NK-92 (cell line): ENCODE results near the gene TBC1D30.
"Not testable (repeated sequence)": the region's sequence is repeated elsewhere in the genome, so short reads cannot be mapped to it uniquely, and the experiment has no call there.

Experiments used
- DNase-seq: peaks from one replicate; lab custom pipeline; 2025; ENCODE audit not compliant: unreplicated experiment; lab: John Stamatoyannopoulos, UW

TBC1D30 gene

DNA sequence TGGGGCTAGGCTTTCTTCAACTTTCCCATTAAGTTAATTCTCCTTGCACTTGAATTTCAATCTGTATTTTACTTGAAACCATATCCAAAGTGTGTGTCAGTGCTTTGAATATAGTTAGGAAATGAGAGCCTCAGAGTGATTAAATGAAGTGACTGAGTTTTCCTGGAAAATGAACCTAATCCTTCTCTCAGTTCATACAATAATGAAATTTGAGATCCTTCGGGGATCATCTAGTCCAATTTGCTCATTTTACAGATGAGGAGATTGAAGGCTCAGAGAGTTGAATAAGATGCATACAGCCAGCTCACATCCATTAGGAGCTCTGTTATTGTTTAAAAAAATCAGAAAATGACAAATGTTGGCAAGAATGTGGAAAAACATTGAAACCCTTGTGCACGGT, 18.3 kb upstream of the TBC1D30 start:
- no peak for DNase-seq

DNA sequence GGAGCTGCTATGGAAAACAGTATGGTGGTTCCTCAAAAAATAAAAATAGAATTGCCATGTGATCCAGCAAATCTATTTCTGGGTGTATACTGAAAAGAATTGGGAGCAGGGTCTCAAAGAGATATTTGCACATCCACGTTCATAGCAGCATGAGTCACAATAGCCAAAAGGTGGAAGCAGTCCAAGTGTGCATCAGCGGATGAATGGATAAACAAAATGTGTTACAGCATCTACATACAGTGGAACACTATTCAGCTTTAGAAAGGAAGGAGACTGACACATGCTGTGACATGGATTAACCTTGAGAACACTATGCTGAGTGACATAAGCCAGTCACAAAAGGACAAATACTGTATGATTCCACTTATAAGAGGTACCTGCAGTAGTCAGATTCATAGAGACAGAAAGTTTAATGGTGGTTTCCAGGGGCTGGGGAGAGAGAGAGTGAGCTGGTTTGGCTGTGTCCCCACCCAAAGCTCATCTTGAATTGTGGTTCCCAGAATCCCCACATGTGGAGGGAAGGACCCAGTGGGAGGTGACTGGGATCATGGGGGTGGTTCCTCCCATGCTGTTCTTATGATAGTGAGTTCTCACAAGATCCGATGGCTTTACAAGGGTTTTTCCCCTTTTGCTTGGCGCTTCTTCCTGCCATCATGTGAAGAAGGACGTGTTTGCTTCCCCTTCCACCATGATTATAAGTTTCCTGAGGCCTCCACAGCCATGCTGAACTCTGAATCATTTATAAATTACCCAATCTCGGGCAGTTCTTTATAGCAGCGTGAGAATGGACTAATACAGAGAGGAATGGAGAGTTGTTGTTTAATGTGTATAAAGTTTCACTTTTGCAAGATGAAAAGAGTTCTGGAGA, 17.6 kb upstream of the TBC1D30 start:
- no peak for DNase-seq

DNA sequence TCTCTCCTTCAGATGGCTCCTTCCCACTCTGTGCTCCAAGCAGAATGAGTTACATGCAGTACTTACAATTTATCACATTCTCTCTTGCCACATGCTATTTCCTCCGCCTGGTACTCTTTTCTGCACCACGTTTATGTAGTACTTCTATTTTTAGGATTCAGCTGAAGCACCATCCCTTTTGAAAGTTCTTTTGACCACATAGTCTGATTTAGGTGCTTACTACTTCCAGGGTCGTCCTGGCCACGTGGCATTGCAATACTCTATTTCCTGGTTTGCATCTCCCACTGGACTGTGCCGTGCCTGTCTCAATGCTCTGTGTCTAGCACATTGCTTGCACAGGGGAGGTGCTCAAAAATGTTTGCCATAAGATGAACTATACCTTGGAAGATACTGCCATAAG, 16.3 kb upstream of the TBC1D30 start:
- no peak for DNase-seq

DNA sequence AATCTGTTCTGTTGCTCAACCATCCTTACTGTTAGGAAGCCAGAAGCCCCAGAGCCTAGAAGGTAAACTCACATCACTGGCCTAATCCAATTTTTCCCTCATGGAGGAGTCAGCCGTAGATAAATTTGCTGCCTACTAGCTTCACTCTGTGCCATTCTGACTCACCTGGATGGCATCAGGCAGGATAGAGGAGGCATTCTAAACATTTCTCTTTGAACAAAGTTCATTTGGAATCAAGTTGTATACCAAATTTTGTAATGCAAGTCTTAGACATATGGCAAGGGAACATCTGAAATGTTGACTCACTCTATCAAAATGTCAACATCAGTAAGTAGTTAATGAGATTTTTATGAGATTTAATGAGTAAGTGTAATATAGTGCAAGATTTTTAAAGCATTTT, 13.6 kb upstream of the TBC1D30 start:
- no peak for DNase-seq

DNA sequence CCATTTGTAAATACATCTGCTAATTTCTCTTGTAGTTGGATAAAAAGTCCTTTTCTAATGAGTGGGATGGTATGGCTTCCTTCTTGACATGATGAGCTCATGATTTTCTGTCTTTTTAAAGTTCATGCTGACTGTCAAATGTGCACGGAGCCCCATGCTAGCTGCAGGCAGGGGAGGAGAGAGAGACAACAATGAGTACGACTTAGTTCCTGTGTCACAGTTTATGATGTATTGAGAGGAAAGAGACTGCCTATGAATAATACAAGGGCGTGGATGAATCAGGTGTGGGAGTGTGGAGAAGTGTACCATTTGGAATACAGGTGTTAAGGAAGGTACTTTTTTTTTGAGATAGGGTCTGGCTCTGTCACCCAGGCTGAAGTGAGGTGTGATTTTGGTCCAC, 10.7 kb upstream of the TBC1D30 start:
- no peak for DNase-seq

DNA sequence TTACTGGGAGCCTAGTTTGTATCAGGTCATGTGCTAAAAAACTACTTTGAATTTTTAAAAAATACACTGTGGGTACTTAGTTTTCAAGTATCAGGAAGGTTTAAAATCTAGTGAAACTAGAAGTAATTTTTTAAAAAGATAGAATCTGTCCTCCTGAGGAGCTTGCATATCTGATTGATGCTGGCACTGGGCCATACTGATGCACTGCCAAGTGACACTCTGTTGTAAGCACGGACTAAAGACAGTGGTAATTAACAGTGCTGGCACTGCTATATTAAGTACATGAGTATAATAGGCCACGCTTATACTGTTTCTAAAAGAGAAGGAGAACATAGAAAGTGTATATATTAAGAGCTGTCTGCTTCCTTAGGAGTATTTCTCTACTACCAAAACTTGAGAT, 10.0 kb upstream of the TBC1D30 start:
- DNase-seq, result no peak

DNA sequence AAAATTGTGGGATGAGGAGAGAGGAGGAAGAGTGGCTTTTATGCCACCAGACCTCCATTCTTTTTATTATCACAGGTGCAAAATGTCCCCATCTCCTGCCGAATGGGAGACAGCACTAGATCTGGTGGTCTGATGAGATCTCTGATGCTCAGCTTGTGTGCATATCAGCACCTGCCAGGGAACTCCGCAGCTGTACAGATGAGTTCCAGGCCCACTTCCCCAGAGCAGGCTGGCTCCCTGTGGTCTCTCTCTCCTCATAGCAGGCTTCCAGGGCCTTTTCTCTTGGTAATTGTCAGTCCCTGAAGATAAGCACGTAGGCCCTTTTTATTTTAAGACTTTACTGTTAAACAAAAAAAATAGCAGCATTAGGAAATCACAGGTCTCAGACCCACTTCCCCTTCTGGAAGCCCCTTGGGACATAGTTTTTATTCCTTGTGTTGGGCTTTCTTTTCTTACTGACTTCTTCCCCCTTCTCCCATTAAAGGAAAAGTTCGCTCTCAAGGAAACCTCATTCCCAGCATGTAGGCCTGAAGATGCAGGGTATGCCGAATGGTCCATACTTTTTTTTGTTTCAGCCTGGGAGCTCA, 4.5 kb upstream of the TBC1D30 start:
- no peak for DNase-seq

DNA sequence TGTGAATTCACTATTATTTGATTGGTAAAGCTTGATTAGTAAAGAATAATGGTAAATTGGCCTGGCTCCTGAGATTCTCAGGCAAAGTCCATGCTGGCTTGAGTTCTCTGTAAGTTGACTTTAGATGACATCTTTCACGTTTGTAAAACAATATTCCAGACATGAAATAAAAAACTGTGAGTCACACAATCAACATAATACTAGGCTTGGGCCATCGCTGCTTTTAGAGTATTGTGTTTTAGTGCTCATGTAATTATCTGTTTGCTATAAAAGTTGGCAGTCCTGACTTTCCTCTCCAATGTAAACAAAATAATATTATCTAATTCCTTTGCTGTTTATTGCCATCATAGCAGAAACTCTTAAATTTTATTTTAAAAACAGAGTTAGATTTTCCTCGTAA, 3.9 kb upstream of the TBC1D30 start:
- no peak for DNase-seq

DNA sequence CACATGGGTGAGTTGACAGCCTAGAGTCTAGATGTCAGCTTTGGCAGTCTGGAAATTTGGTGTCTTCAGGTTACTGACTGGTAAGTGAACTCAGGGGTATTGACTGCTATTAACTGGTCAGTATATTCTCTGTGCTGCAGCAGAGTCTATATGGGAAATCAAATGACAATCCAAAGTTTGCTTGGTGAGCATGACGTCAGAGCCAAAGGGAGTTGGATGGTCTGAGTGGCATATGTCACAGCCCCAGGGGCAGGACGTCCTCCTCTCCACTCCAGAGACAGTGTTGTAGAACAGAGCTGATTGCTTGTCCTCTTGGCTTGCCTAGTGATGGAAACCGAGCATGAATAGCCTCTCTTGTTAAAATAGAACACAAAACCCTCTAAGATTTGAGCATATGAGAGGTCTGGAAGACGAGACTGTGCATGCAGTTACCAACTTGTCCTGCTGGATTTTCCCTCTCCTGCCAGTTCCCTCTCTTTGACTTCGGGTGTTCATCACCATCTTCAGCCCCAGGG, 3.3 kb upstream of the TBC1D30 start:
- DNase-seq, result no peak

DNA sequence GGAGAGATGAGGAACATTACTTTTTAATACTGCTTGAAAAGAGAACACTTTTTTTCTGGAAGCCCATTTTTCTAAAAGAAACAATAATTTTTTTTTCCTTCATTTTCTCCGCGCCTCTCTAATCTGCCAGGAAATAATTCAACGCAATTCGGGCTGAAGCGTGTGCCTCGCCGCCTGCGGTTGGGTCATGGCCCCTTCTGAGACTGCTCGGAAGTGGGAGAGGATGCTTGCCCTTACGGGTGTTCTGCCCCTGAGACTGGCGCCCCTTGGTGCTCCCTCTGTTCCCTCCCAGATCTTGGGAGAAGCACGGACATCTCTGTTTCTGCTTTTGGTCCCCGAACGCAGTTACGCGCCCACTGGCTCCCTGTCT, 332 bp upstream of the TBC1D30 start:
- DNase-seq, result no peak

DNA sequence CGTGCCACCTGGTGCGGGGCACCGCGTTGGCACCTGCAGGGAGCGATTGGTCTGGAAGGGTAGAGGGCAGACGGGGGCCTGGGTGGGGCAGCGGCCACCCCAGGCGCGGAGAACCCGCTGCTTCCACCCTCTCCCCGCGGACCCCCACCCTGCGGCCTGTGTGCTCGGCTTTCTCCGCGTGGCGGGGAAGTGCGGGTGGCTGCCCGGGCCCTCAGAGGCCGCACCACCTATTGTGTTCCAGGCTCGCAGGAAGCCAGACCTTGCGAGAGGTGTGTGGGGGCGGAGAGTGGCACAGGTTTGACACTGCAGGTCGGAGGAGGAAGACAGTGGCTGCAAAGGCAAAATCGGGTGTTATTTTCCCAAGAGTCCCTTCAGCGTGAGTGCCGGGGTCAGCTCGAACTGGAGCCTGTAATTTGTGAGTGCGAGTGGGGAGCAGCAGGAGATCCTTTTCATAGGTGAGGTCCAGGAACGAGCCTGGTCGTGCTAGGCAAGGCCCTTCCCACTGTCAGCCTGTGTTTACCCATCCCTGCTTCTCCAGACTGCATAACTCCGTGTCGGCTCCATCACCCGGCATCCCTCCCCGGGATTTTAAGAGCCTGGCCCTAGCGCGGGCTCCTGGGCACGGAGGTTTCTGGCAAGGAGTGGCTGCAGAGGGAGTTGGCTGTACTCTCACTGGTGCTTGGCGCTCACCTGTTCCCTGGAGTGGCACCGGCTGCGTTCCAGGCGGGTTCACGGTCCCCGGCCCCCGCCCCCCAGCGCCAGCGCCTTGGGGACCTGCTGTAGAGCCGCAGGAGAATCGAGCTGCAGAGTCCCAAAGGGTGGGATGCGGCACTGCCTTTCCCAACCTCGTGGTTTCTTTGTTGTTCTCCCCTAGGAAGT, 935 bp downstream of the TBC1D30 start:
- no peak for DNase-seq

DNA sequence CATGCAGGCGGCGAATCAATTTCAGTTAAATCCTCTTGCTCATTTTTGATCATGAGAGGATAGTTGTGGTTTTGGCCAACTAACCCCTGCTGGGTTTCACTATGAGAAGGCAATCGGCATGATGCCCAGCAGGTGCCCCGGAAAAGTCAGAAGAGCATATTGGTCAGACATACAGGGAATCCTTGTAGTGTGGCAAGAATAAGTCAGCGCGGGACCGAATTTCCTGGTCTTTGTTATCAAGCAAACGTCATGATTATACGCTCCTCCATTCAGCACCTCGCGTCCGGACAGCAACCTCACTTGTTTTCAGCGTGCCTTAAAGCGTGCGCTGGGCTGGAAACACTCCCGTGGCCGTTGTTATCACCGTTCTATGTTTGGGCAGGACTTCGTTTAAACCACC, 1.8 kb downstream of the TBC1D30 start:
- no peak for DNase-seq

DNA sequence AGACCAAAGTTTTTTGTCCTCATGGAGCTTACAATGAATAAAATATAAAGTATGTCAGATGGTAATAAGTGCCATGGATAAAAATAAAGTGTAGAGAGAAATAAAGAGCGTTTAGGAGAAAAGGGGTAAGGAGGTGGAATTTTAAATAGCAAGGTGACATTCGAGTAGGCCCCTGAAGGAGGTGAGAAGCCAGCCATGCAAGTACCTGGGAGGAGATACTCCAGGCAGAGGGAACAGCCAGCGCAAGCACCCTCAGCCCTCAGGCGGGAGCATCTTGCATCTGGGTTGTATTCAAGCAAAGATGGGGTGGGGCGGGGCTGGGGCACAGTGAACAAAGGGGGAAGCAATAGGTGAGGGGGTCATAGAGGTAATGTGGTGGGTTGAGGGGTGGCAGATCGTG, 4.3 kb downstream of the TBC1D30 start:
- DNase-seq, result no peak

DNA sequence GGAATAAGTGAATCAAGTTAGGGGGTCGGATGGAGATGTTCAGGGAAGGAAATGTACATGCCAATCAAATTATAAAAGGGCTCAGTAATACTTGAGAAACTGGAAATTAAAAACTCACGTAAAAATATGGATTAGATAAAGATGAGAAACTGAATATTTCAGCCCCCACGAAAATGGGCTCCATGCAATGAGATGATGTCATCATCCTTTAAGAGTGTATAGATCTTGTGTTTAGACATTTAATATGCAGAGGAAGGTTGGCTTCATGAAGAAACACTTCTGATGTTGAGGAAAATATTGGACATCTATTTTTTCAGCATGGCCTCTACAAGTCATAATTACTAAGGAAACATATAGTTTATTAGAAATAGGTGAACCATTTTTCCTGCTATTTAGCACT, 9.5 kb downstream of the TBC1D30 start:
- DNase-seq, result no peak

DNA sequence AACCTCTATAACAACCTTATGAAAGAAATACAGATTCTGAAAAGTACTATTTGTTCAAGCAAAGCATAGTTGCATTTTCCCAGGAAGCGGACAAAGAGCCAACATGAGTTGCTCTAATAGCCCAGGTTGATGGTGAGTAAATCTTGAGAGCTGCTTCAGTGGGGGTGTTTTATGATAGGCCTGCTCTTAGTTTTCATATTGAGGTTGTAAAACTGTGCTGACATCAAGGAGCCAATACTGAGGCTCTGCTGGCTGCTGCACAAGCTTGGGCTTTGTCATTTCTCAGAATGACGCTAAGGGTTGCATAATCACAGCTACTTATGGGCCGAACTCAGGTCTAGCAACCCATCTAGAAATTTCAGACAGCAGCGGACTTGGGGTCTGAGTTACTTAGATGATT, 11.5 kb downstream of the TBC1D30 start:
- DNase-seq, result no peak

DNA sequence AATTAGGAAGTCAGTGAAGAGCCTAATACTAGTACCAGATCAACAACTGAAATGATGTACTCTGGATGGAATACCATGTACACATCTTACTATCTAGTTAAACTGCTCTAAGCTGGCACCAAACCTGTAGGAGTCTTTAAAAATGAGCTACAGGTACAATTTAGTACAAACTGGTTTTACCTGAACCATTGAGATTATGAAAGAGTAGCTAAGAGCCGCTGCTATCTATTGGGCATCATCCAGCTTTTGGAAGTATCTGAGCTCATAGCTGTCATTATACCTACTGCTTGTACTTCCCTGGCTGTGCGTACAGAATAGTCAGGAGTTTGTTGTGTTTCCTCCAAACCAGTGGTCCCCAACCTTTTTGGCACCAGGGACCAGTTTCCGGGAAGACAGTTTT, 12.4 kb downstream of the TBC1D30 start:
- no peak for DNase-seq

DNA sequence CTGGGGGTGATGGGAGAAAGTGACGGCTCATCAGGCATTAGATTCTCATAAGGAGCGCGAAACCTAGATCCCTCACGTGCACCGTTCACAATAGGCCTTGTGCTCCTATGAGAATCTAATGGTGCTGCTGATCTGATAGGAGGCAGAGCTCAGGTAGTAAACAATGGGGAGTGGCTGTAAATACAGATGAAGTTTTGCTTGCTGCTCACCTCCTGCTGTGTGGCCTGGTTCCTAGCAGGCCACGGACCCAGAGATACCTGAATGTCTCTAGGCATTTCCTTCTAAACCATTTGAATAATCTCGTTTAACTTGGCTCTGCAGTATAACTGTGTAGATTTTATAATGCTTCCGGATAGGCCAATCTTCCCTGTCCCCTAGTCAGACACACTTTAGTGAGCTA, 13.0 kb downstream of the TBC1D30 start:
- DNase-seq, result no peak

DNA sequence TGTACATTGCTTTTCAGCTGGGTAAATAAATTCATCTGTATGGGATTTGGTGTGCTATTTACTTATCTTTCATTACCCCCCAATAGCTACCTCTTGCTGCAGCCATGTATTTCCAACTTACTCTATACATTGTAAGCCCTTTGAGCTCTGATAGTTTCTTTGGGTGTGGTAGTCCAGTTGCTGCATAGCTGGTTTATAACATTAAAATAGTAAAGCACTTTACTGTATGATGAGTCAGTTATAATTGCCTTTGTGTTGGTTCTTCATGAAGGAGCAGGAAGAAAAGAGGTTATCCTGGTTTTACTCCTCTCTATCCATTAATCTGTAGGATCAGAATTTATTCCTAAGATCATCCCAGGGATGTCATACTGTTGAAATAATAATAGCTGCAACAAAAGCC, 15.7 kb downstream of the TBC1D30 start:
- DNase-seq, result no peak

DNA sequence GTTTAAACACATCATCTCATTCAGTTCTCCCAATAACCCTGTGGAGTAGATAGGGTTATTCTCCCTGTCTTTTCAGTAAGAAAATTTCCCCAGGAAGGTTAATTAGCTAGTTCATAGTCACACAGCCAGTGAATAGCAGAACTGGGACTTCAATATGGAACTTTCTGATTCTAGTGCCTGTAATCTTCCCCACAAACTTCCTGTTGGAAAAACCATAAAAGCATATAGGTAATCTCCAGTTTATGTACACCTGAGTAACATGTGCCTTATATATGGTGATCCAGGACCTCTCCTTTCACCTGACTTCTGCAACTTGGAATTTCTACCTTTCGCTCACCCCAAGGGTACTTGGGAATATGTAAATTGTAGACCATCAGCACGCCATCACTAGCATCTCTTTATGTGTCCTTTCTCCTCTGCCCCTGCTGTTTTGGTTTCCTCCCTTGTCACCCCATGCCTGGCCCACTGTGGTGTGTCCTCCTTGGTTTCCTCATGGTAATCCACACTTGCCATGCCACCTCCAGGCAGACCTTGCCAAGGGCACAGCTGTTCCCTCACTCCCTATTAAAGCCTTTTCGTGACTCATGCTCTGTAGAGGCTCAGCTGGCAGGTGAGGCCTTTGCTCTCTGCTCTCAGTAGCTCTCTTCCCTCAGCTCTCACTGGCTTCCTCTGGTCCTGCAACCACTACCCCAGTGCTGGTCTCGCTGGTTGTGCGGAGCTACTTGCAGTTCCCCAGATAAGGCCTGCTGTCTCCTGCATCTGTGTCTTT, 16.7 kb downstream of the TBC1D30 start:
- DNase-seq, result no peak

DNA sequence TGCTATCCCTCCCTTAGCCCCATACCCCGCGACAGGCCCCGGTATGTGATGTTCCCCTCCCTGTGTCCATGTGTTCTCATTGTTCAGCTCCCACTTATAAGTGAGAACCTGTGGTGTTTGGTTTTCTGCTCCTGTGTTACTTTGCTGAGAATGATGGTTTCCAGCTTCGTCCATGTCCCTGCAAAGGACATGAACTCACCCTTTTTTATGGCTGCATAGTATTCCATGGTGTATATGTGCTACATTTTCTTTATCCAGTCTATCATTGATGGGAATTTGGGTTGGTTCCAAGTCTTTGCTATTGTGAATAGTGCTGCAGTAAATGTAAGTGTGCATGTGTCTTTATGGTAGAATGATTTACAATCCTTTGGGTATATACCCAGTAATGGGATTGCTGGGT, 24.0 kb downstream of the TBC1D30 start:
- not testable (repeated sequence) for DNase-seq
